Neural progenitor cell (in vitro differentiated cells): ENCODE data around the gene REL. TPM values are rescaled to one million over a fixed set of nuclear protein-coding genes. Genes with fewer than 3 reads are reported as not detected.

Experiments
- DNase-seq: peaks from one replicate; pipeline ENCODE4 v3.0.0-alpha.2; 2016; ENCODE audit warnings: low spot score
- H2AFZ ChIP-seq: fragments of 200-600 bp; sonication (generic); replicated peaks from 2 replicates; pipeline ENCODE4 v1.6.1; 2016; ENCODE audit warnings: antibody characterized with exemption
- H3F3A ChIP-seq: fragments of 200-600 bp; sonication (generic); 2 replicates; pipeline ENCODE4 v1.6.1; 2016; ENCODE audit warnings: antibody characterized with exemption, low read depth
- H3K27ac ChIP-seq: fragments of 200-600 bp; sonication (generic); 2 replicates; pipeline ENCODE4 v1.5.1; 2016; ENCODE audit warnings: mild to moderate bottlenecking
- H3K27me3 ChIP-seq: fragments of 200-600 bp; sonication (generic); 2 replicates; pipeline ENCODE4 v1.6.1; 2016; ENCODE audit warnings: mild to moderate bottlenecking, moderate library complexity
- H3K36me3 ChIP-seq: fragments of 200-600 bp; sonication (generic); 2 replicates; pipeline ENCODE4 v1.5.1; 2016
- H3K4me1 ChIP-seq: fragments of 200-600 bp; sonication (generic); 2 replicates; pipeline ENCODE4 v1.6.1; 2016; ENCODE audit warnings: mixed run types
- H3K4me2 ChIP-seq: fragments of 200-600 bp; sonication (generic); 2 replicates; pipeline ENCODE4 v1.6.1; 2016
- H3K4me3 ChIP-seq: fragments of 200-600 bp; sonication (generic); 2 replicates; pipeline ENCODE4 v1.5.1; 2016
- H3K79me2 ChIP-seq: fragments of 200-600 bp; sonication (generic); 2 replicates; pipeline ENCODE4 v1.6.1; 2016; ENCODE audit warnings: low read depth
- H3K9ac ChIP-seq: fragments of 200-600 bp; sonication (generic); 2 replicates; pipeline ENCODE4 v1.6.1; 2016
- H3K9me3 ChIP-seq: fragments of 200-600 bp; sonication (generic); 2 replicates; pipeline ENCODE4 v1.5.1; 2016; ENCODE audit warnings: low read depth
- H4K20me1 ChIP-seq: fragments of 200-600 bp; sonication (generic); 2 replicates; pipeline ENCODE4 v1.6.1; 2016; ENCODE audit warnings: low read depth
- H3K27ac Mint-ChIP-seq: 3 replicates; pipeline ENCODE4 v1.8.0; 2021; ENCODE audit warnings: mixed read lengths
- H3K27me3 Mint-ChIP-seq: 2 replicates; pipeline ENCODE4 v1.8.0; 2022; ENCODE audit warnings: low read depth, mild to moderate bottlenecking, inconsistent platforms, moderate library complexity, mixed read lengths; ENCODE audit not compliant: insufficient read depth
- H3K36me3 Mint-ChIP-seq: 3 replicates; pipeline ENCODE4 v1.8.0; 2021; ENCODE audit warnings: mixed read lengths
- H3K4me1 Mint-ChIP-seq: 3 replicates; pipeline ENCODE4 v1.8.0; 2021; ENCODE audit warnings: mixed read lengths
- H3K4me3 Mint-ChIP-seq: 3 replicates; pipeline ENCODE4 v1.8.0; 2021; ENCODE audit warnings: mild to moderate bottlenecking, moderate library complexity, mixed read lengths
- H3K9me3 Mint-ChIP-seq: 3 replicates; pipeline ENCODE4 v1.8.0; 2020; ENCODE audit warnings: mixed read lengths
- EZH2 ChIP-seq: fragments of 200-600 bp; sonication (generic); IDR thresholded peaks from 2 replicates; pipeline ENCODE4 v1.6.1; 2017; ENCODE audit warnings: antibody characterized with exemption, mild to moderate bottlenecking, moderate library complexity
- EZH2phosphoT487 ChIP-seq: fragments of 200-600 bp; sonication (generic); IDR thresholded peaks from 2 replicates; pipeline ENCODE4 v1.6.1; 2017; ENCODE audit warnings: antibody characterized with exemption
- small RNA-seq: library from RNA; depleted of rRNA; stranded (forward); fragments of <200 nt; gene quantifications from one replicate; pipeline ENCODE3, GENCODE V24; 2015
- total RNA-seq: library from RNA; depleted of rRNA; stranded (reverse); fragments of >200 nt; gene quantifications from 2 replicates; pipeline ENCODE4 v1.2.3, GENCODE V29; 2015; ENCODE audit warnings: low replicate concordance
- TF ChIP-seq, protein P1 (sequence below): fragments of 200-600 bp; sonication (generic); IDR thresholded peaks from 2 replicates; pipeline ENCODE4 v1.5.1; 2017; ENCODE audit warnings: antibody characterized with exemption, mild to moderate bottlenecking

REL gene
- total RNA-seq, 1 donor from 2014 or later: 12.0 TPM

DNA sequence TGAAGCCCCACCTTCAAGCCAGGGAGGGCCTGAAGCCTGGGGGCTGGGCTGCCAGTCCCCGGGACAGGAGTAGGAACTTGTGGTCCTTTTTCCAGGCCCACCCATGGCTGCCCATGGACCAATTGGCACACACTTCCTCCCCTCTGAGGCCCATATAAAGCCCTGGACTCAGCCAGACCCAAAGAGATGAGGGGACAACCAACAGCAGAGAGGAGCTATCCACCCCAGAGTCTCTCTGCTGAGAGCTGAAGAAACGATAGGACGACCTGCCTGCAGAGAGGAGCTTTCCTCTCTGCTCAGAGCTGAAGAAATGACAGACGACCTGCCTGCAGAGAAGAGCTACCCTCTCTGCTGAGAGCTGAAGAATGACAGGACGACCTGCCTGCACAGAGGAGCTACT is 92.3 kb downstream of the REL start:
- H2AFZ ChIP-seq: no peak overlapping the region
- H3K4me3 Mint-ChIP-seq: no peak overlapping the region

DNA sequence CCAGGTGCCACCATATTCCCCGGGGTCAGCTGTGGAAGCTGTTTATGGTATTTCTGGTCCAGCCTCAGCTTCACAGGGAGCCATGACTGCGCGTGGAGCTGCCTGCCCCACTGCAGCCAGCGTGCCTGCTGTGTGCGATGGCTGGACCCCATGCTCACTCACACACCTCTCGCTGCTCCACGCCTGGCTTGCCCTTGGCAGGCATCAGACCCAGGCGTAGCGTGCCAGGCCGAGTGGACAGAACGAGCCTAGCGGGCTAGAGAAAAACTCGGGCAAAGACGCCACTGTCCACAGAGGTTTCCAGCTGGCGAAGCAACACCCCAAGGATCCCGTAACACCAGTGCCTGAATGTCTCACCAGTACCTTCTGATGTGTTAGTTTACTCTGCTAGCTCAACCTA is 93.3 kb downstream of the REL start:
- H3K4me2 ChIP-seq: no peak overlapping the region
- Mint-ChIP-seq H3K27ac (no peak overlapping the region), H3K36me3 (no peaks in the 10 kb centered on the region), H3K9me3 (no peaks in the 10 kb centered on the region), H3K27me3 (peaks cover 3% of the 10 kb centered on the region), H3K4me3 (no peak overlapping the region), H3K4me1 (peaks cover 12% of the 10 kb centered on the region)
- DNase-seq: no peak
- no peak overlapping the region for H3K9ac ChIP-seq
- H3K36me3 ChIP-seq: no peaks in the 10 kb centered on the region
- no peaks in the 10 kb centered on the region for H3K9me3 ChIP-seq
- TF ChIP-seq EZH2: no peak
- TF ChIP-seq, protein P1, sequence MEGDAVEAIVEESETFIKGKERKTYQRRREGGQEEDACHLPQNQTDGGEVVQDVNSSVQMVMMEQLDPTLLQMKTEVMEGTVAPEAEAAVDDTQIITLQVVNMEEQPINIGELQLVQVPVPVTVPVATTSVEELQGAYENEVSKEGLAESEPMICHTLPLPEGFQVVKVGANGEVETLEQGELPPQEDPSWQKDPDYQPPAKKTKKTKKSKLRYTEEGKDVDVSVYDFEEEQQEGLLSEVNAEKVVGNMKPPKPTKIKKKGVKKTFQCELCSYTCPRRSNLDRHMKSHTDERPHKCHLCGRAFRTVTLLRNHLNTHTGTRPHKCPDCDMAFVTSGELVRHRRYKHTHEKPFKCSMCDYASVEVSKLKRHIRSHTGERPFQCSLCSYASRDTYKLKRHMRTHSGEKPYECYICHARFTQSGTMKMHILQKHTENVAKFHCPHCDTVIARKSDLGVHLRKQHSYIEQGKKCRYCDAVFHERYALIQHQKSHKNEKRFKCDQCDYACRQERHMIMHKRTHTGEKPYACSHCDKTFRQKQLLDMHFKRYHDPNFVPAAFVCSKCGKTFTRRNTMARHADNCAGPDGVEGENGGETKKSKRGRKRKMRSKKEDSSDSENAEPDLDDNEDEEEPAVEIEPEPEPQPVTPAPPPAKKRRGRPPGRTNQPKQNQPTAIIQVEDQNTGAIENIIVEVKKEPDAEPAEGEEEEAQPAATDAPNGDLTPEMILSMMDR: no peak
- no peak for TF ChIP-seq EZH2phosphoT487
- H3K79me2 ChIP-seq: no peaks in the 10 kb centered on the region
- H3K27ac ChIP-seq: no peak overlapping the region
- H3F3A ChIP-seq: no peaks in the 10 kb centered on the region
- no peaks in the 10 kb centered on the region for H3K27me3 ChIP-seq
- no peak overlapping the region for H3K4me3 ChIP-seq
- peaks cover 3% of the 10 kb centered on the region for H3K4me1 ChIP-seq
- H2AFZ ChIP-seq: no peak overlapping the region
- no peaks in the 10 kb centered on the region for H4K20me1 ChIP-seq

More for the DNA sequence above, 92.3 kb downstream of the REL start:
- no peaks in the 10 kb centered on the region for H3K27me3 ChIP-seq
- DNase-seq: no peak
- no peaks in the 10 kb centered on the region for H3K36me3 ChIP-seq
- H3K27me3 Mint-ChIP-seq: peaks cover 3% of the 10 kb centered on the region
- H4K20me1 ChIP-seq: no peaks in the 10 kb centered on the region
- H3K4me1 Mint-ChIP-seq: peaks cover 12% of the 10 kb centered on the region
- H3K9me3 Mint-ChIP-seq: no peaks in the 10 kb centered on the region
- H3K4me2 ChIP-seq: no peak overlapping the region
- TF ChIP-seq, protein P1: no peak
- TF ChIP-seq EZH2 (no peak), EZH2phosphoT487 (no peak)
- no peak overlapping the region for H3K27ac Mint-ChIP-seq
- no peak overlapping the region for H3K9ac ChIP-seq
- H3F3A ChIP-seq: no peaks in the 10 kb centered on the region
- no peaks in the 10 kb centered on the region for H3K9me3 ChIP-seq
- H3K79me2 ChIP-seq: no peaks in the 10 kb centered on the region
- no peak overlapping the region for H3K4me3 ChIP-seq
- H3K4me1 ChIP-seq: peaks cover 3% of the 10 kb centered on the region
- no peaks in the 10 kb centered on the region for H3K36me3 Mint-ChIP-seq
- H3K27ac ChIP-seq: no peak overlapping the region

Small RNA genes lying within 50 kb of the gene (small RNA-seq; reads per million reads assigned to genes)
- not detected for gene RN7SL632P
- not detected for gene RNU4-51P

Other genes starting within 250 kb of the REL start
- 42.8 and 60.8 TPM in 2 replicates for gene PAPOLG, start 125.3 kb upstream of the REL start, total RNA-seq
- 64.9 and 74.9 TPM in 2 replicates for gene PEX13, start 136.1 kb downstream of the REL start, total RNA-seq
- gene PUS10, start 136.7 kb downstream of the REL start, total RNA-seq: 10.4 and 11.3 TPM in 2 replicates
- 28.3 and 47.3 TPM in 2 replicates for gene SANBR, start 184.3 kb downstream of the REL start, total RNA-seq